ENCODE results near the gene PGP. TPM values are rescaled to one million over a fixed set of nuclear protein-coding genes. Genes with fewer than 3 reads are reported as not detected.

PGP gene
- total RNA-seq, 2 experiments from 2014 or later, result 19.8 to 20.1 TPM

DNA sequence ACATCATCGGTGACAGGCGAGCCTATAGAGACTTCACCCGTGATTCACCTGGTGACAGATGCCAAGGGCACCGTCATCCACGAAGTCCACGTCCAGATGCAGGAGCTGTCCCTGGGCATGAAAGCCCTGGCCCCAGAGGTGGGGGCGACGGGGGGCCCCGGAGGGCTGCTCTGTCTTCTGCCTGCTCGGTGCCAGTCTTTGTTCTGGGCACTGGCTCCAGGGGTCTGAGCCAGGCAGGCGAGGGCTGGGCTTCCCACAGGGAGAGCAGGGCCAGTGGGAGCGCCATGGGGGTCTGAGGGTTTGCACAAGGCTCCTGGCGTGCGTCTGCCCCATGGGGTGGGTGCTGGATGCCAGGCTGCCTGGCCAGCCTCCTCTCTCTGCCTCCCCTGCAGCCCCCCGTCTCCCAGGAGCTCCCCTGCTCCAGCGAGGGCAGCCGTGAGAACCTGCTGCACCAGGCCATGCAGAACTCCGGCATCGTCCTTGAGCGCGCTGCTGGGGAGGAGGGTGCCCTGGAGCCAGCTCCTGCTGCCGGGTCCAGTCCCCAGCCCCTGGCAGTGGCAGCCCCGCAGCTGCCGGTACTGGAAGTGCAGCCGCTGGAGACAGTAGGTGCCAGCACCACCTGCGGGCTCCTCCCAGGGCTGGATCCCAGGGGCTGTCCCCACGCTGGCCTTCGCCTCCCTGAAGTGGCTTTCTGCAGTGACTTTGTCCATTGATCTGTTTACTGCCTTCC lies 18.6 kb upstream of the PGP start:
- H3K4me3 Mint-ChIP-seq, result no peak overlapping the region
- no peak for ATAC-seq
- CTCF ChIA-PET, result no interaction called here

DNA sequence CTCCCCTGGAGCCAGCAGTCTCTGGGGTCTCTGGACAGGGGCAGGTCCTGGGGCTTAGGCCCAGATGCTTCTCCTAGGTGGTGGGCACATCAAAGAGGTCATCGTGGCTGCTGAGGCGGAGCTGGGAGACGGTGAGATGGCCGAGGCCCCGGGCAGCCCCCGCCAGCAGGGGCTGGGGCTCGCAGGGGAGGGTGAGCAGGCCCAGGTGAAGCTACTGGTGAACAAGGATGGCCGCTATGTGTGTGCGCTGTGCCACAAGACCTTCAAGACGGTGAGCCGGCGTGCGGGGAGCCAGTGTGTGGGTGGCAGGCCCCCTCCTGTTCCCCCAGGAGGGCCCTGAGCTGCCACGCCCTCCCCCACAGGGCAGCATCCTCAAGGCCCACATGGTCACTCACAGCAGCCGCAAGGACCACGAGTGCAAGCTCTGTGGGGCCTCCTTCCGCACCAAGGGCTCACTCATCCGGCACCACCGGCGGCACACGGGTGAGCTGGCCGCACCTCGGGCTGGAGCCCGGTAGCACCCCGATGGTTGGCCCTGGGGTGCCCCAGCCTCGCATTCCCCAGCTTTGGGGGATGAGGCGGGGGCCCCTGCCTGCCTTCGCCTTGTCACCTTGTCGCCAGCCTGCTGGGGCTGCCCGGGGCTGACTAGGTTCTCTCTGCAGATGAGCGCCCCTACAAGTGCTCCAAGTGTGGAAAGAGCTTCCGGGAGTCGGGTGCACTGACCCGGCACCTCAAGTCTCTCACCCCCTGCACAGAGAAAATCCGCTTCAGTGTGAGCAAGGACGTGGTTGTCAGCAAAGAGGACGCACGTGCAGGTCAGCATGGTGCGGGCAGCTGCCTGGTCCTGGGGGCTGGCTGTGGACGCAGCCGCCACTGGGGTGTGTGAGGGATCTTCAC lies 17.7 kb upstream of the PGP start:
- no peak for ATAC-seq
- POLR2A ChIA-PET, result interaction anchor here (0.8 to 3.4 kb wide), 3 partner anchors 17 to 21 kb away, joined by 3 to 19 read pairs (median 5); partner anchors contain the start of gene ECI1
- Mint-ChIP-seq H3K36me3 (ENCODE audit: low read depth) (peaks cover 30% of the 10 kb centered on the region), H3K4me1 (ENCODE audit: low read depth) (peaks cover 2% of the 10 kb centered on the region), H3K27ac (no peak overlapping the region), H3K9me3 (no peaks in the 10 kb centered on the region), H3K27me3 (no peaks in the 10 kb centered on the region), H3K4me3 (no peak overlapping the region)
- TF ChIP-seq, protein P1, sequence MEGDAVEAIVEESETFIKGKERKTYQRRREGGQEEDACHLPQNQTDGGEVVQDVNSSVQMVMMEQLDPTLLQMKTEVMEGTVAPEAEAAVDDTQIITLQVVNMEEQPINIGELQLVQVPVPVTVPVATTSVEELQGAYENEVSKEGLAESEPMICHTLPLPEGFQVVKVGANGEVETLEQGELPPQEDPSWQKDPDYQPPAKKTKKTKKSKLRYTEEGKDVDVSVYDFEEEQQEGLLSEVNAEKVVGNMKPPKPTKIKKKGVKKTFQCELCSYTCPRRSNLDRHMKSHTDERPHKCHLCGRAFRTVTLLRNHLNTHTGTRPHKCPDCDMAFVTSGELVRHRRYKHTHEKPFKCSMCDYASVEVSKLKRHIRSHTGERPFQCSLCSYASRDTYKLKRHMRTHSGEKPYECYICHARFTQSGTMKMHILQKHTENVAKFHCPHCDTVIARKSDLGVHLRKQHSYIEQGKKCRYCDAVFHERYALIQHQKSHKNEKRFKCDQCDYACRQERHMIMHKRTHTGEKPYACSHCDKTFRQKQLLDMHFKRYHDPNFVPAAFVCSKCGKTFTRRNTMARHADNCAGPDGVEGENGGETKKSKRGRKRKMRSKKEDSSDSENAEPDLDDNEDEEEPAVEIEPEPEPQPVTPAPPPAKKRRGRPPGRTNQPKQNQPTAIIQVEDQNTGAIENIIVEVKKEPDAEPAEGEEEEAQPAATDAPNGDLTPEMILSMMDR (IDR thresholded peaks at IDR 0.05), result no peak
- intact Hi-C loops (cut with micrococcal nuclease), result no loop called here
- CTCF ChIA-PET, result no interaction called here
- no peak for DNase-seq

More for the DNA sequence above, 18.6 kb upstream of the PGP start:
- intact Hi-C loops (cut with micrococcal nuclease), result no loop called here
- Mint-ChIP-seq H3K9me3 (no peaks in the 10 kb centered on the region), H3K4me1 (ENCODE audit: low read depth) (peaks cover 2% of the 10 kb centered on the region), H3K36me3 (ENCODE audit: low read depth) (peaks cover 30% of the 10 kb centered on the region), H3K27me3 (no peaks in the 10 kb centered on the region), H3K27ac (no peak overlapping the region)
- DNase-seq, result no peak
- POLR2A ChIA-PET, result interaction anchor here (0.8 to 3.4 kb wide), 4 partner anchors 9 to 21 kb away, joined by 3 to 19 read pairs (median 4); partner anchors contain the start of gene ECI1
- TF ChIP-seq, protein P1 (IDR thresholded peaks at IDR 0.05), result no peak

DNA sequence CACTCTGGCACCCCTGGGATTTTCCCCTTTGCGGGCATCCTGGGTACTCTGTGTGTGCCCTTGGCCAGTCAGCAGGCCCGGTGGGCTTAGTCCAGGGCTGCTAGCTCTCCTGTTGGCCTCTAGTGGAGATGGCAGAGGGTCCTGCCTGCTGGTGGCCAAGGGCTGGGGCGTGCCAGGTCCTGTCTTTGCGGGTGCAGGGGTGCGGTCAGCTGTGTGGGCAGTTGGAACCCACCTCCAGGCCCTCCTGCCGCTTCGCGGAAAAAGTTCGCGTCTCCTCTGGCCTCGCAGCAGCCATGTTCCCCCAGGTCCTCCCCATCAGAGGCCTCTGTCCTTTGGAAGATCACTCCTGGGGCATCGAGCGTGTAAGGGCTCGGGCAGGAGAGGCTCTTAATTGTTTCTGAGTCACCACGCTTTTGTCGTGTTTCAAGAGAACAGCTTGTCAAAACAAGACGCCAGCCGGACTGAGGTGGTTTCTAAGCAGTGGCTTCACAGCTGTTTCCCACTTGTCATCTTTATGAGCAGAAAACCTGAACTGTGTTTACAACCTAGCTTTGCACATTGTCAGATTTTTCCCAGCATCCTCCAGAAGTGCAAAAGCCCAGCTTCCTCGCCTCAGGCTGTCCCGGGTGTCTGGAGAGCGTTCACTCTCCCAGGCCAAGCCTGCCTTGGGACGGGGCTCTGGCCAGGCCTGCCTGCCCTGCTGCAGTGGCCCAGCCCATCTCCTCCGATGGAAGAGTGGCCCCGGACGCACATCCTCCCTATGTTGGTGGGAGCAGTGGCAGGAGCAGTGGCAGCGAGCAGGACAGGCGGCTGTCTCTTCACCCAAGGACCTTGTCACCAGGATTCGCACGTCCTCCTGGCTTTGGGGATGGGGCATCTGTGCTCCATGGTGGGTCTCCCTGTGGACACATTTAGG lies 16.6 kb upstream of the PGP start:
- Mint-ChIP-seq H3K4me3 (no peak overlapping the region), H3K27me3 (no peaks in the 10 kb centered on the region), H3K36me3 (ENCODE audit: low read depth) (peaks cover 30% of the 10 kb centered on the region), H3K9me3 (no peaks in the 10 kb centered on the region), H3K27ac (no peak overlapping the region), H3K4me1 (ENCODE audit: low read depth) (peaks cover 2% of the 10 kb centered on the region)
- CTCF ChIA-PET, result no interaction called here
- POLR2A ChIA-PET, result interaction anchor here (1.2 to 3.4 kb wide), 3 partner anchors 20 to 76 kb away, joined by 4 to 19 read pairs (median 4); partner anchors contain the start of genes BRICD5, ECI1 and TRAF7
- DNase-seq (no peak), ATAC-seq (no peak)
- TF ChIP-seq, protein P1 (IDR thresholded peaks at IDR 0.05), result no peak
- intact Hi-C loops (cut with micrococcal nuclease), result no loop called here

DNA sequence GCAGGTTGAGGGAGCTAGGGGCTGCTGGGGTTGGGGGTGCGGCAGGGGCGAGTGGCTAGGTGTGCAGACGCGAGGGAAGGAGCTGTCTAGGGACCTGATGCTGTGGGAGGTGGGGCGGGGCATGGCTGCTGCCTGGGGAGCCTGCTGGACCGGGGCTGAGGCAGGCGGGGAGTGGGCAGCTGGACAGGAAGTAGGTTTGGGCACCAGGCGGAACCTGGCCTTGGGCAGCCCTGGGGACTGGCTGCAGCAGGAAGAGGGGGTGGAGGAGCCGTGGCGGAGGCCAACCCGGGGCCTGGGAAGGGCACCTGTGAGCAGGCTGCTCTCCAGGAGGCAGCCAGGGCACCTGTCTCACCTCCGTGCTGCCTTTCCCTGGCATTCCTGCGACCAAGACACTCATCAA lies 15.7 kb upstream of the PGP start:
- Mint-ChIP-seq H3K9me3 (no peaks in the 10 kb centered on the region), H3K4me1 (ENCODE audit: low read depth) (peaks cover 5% of the 10 kb centered on the region), H3K27ac (no peak overlapping the region), H3K36me3 (ENCODE audit: low read depth) (peaks cover 31% of the 10 kb centered on the region), H3K27me3 (no peaks in the 10 kb centered on the region), H3K4me3 (no peak overlapping the region)
- TF ChIP-seq, protein P1 (IDR thresholded peaks at IDR 0.05), result no peak
- ChIA-PET CTCF (no interaction called here), POLR2A (interaction anchor here (1.2 to 3.4 kb wide), 4 partner anchors 20 to 75 kb away, joined by 4 to 19 read pairs (median 4); partner anchors contain the start of genes BRICD5, ECI1 and TRAF7)
- ATAC-seq (no peak), DNase-seq (no peak)
- intact Hi-C loops (cut with micrococcal nuclease), result no loop called here

All from activated CD8-positive, alpha-beta T cell treated with anti-CD3 and anti-CD28 coated beads for 36 hours (primary cell).